TTC549 (cell line): ENCODE results near the gene LDHB.
"Not testable (repeated sequence)": the region's sequence is repeated elsewhere in the genome, so short reads cannot be mapped to it uniquely, and the experiment has no call there.

Experiments used
- FAIRE-seq: peaks from 2 replicates; lab custom pipeline; 2012; peaks lifted over from hg19 to GRCh38; lab: Jason Lieb, UNC

LDHB gene

GRCh38 chr12:21661396-21662093 is 3.9 kb upstream of the LDHB start:
- not testable (repeated sequence) for FAIRE-seq

- FAIRE-seq = no peak
Observed at GRCh38 chr12:21659383-21659782, 1.7 kb upstream of the LDHB start.

GRCh38 chr12:21656905-21657325 is 727 bp downstream of the LDHB start:
- no peak for FAIRE-seq

- FAIRE-seq = no peak
Observed at GRCh38 chr12:21655591-21655990, 2.1 kb downstream of the LDHB start.

GRCh38 chr12:21651821-21652220 is 5.8 kb downstream of the LDHB start:
- no peak for FAIRE-seq

GRCh38 chr12:21650997-21651396 is 6.6 kb downstream of the LDHB start:
- no peak for FAIRE-seq

- no peak for FAIRE-seq
Observed at GRCh38 chr12:21649034-21649433, 8.6 kb downstream of the LDHB start.

- no peak for FAIRE-seq
Observed at GRCh38 chr12:21648378-21648777, 9.3 kb downstream of the LDHB start.

- FAIRE-seq = no peak
Observed at GRCh38 chr12:21647179-21647578, 10.5 kb downstream of the LDHB start.

- FAIRE-seq = not testable (repeated sequence)
Observed at GRCh38 chr12:21645041-21645500, 12.6 kb downstream of the LDHB start.

GRCh38 chr12:21644516-21644915 is 13.1 kb downstream of the LDHB start:
- FAIRE-seq = no peak

- no peak for FAIRE-seq
Observed at GRCh38 chr12:21643758-21644157, 13.9 kb downstream of the LDHB start.

GRCh38 chr12:21642707-21643389 is 14.8 kb downstream of the LDHB start:
- FAIRE-seq = no peak

GRCh38 chr12:21638054-21638891 is 19.4 kb downstream of the LDHB start:
- FAIRE-seq = no peak

- no peak for FAIRE-seq
Observed at GRCh38 chr12:21634245-21634644, 23.4 kb downstream of the LDHB start.

- no peak for FAIRE-seq
Observed at GRCh38 chr12:21631367-21631766, 26.3 kb downstream of the LDHB start.

- FAIRE-seq = no peak
Observed at GRCh38 chr12:21627924-21628323, 29.7 kb downstream of the LDHB start.

- FAIRE-seq = no peak
Observed at GRCh38 chr12:21618566-21618965, 39.1 kb downstream of the LDHB start.

- no peak for FAIRE-seq
Observed at GRCh38 chr12:21617030-21617429, 40.6 kb downstream of the LDHB start.

- FAIRE-seq = no peak
Observed at GRCh38 chr12:21615431-21615830, 42.2 kb downstream of the LDHB start.

- no peak for FAIRE-seq
Observed at GRCh38 chr12:21614506-21614905, 43.1 kb downstream of the LDHB start.

- FAIRE-seq = no peak
Observed at GRCh38 chr12:21613931-21614330, 43.7 kb downstream of the LDHB start.

- no peak for FAIRE-seq
Observed at GRCh38 chr12:21608196-21608595, 49.4 kb downstream of the LDHB start.
